H54 (cell line): ENCODE measurements around the gene CHAF1A.

Source experiments
- DNase-seq: peaks from one replicate; pipeline ENCODE4 v3.0.0; 2011; ENCODE audit warnings: low spot score, mixed read lengths; ENCODE audit not compliant: insufficient read length
- FAIRE-seq: peaks from 3 replicates; lab custom pipeline; 2011; peaks lifted over from hg19 to GRCh38; lab: Jason Lieb, UNC
- POLR2A ChIP-seq: IDR thresholded peaks from 2 replicates; pipeline ENCODE4 v1.6.1; 2011; ENCODE audit warnings: low read depth, mild to moderate bottlenecking, low read length

The CHAF1A gene

DNA sequence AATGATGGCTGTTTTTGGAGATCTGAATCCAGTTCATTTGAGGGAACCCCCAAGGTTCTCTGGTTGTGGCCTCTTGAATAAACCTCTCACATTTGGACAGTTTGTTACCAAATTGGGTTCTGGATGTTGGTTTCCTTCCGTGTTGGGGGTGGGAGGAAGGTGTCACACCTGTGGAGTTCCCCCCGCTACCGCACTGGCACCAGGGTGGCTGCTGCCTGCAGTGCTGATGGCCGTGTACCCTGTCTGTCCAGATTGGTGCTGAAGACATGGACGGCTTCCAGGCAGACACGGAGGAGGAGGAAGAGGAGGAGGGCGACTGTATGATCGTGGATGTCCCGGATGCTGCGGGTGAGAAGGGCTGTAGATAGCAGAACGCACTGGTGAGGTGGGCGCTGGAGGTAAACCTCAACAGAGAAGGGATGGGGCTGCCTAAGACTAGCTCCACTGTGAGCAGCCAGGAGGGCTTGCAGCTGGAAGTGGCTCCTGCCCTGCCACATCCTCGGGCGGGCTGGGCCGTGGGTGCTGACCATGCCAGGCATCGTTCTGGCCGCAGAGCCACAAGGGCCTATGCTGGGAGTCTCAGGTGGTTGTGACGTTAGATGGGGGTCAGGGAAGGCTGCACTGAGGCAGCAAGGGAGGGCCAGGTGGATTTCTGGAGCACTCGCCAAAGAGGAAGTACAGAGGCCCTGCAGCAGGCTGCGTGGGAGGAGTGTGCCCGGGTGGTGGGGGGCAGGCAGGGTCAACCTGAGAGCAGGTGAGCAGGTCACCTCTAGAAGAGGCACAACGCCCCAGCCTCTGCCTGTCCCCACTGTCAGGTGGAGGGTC lies 39.8 kb downstream of the CHAF1A start:
- no peak for TF ChIP-seq POLR2A
- no peak for FAIRE-seq
- DNase-seq = no peak

DNA sequence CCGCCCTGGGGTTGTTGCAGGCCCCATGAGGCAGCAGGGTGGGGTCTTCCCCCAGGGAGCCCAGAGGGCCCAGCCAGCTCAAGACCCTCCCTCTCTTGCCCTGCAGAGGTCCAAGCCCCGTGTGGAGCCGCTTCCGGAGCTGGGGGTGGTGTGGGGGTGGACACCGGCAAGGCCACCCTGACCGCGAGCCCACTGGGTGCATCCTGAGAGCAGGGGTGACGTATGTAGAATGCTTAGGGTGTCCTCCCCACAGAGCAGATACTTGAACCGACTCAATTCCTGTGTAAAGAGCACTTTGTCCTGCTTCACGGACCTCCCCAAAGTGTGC lies 40.3 kb downstream of the CHAF1A start:
- DNase-seq (no peak), FAIRE-seq (no peak)
- no peak for TF ChIP-seq POLR2A

GRCh38 chr19:4443188-4443587 lies 40.7 kb downstream of the CHAF1A start:
- TF ChIP-seq POLR2A = no peak
- DNase-seq (no peak), FAIRE-seq (no peak)

DNA sequence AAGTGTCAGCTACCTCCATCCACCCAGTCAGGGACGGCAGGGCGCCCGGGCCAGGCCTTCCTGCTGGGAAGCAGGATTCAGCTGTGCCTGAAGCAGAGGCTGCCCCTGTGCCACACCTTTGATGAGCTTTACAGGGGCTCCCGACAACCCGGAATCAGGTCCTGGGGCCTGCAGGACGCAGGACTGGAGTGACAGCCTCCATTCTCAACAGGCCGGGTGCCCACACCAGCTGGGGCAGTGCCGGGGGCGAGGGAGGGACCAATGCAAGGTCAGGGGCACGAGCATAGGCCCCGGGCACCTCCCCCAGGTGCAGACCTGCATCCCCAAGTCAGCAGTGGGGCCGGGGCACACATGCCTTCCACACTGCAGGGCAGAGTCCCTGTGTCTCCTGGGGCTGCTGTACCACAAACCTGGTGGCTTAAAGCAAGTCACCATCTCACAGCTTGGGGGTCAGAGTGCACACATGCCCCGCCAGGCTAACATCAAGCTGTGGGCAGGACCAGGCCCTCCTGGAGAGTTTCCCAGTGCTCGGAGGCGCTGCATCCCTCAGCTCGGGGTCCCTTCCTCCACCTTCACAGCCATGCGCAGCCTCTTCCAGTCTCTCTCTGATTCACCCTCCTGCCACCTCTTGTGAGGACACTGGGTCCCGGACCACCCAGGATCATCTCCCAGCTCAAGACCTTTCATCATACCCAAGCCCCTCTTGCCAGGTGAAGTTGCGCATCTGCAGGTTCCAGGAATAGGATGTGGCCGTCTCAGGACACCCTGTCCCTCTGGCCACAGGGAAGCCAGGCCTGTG lies 41.7 kb downstream of the CHAF1A start:
- DNase-seq (no peak), FAIRE-seq (no peak)
- no peak for TF ChIP-seq POLR2A

DNA sequence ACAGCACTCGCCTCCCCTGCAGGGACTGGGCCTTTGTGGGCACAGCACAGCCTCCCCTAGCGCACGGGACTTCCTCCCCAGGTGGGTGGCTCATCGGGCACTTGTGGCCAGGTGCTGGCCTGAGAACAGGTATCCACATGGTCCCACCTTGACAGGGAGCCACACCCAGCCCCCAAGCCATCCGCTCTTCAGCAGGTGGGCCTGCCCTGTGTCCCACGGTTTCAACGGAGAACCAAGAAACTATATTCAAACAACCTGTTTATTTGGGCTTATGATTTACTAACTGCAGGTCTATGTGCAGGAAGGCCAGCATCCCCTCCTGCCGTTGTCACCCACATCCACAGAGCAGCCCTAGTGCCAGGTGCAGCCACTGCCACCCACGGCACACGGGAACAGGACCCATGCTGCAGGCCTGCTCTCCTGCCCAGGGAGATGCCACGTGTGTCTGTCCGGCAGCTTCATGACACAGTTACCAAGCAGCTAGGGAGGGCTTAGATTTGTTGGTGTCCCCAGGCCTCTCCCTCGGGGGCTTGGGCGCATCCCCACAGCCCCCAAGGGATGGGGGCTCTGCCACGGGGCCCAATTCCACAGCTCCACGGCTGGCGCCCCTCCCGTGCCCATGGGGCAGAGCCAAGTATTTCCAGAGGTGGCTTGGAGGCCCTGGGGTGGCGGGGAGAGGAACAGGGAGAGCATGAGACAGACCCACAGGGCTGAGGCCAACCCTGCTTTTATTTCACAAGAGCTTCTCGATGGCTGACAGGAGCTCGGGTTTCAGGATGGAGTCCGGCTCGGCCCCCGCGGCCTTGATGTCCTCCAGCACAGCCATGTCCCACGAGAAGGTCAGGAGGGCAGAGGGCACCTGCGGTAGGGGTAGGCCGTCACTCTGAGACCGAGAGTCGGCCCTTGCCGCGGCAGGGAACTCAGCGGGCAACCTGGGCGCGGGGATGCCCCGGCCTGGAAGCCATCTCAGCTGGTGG lies 42.6 kb downstream of the CHAF1A start:
- FAIRE-seq (no peak), DNase-seq (no peak)
- TF ChIP-seq POLR2A = no peak

GRCh38 chr19:4445963-4446703 lies 43.7 kb downstream of the CHAF1A start:
- no peak for TF ChIP-seq POLR2A
- FAIRE-seq = no peak
- DNase-seq = no peak

DNA sequence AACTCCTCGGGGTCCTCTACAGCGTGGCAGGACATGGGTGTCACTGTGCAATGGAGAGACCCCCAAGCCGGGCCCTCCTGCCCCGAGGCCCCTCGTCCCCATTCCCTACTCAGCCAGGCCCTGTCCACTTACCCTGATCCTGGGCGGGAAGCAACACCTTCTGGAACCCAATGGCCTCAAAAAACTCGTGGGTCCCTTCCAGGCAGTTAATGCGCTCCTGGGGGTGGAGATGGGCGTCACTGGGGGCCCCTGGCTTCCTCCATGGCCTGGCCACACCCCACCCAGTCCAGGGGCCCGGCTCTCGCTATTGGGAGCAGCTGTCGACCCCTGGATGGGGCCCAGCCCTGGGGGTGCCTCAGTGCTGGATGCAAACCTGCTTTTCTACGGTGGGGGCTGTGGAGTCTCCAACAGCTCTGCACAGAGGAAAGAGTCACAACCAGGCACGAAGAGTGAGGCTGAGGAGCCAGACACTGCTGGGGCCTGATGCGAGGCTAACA lies 44.3 kb downstream of the CHAF1A start:
- TF ChIP-seq POLR2A = no peak
- FAIRE-seq (no peak), DNase-seq (no peak)

DNA sequence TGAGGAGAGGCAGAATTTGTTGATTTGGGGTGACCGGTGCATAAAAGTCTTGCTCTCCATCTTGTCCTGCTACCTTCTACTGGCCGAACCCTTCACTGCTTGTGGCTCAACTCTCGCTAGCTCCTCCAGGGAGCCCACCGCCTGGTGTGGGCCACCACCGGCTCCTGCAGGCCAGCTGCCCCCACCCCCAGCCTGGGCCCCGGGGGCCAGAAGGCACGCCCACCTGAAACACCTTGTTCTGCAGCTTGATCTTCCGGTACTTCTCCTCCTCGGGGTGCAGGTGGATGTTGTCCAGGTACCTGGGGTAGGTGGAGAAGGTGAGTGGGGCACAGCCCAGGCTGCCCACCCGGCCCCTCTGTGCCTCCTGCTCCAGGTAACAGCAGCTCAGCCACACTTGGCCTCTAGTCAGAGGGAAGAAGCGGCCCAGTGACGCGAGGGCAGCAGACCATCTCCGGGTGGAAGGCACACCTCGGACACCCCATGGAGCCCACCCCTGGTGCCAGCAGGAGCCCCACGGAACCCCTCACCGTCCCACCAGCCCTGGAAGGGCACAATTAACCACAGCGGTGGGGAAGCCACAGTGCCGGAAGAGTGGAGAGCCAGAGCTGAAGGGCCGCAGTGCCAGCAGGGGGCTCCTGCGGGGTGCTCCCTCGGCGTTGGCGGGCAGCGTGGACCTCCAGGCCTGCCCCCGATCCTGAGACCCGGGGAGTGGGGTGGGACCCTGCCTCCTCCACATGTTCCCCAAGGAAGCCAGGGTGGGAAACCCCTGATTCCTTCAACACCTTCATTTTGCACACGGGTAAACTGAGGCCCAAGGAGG lies 45.1 kb downstream of the CHAF1A start:
- FAIRE-seq = no peak
- no peak for TF ChIP-seq POLR2A
- DNase-seq = no peak

DNA sequence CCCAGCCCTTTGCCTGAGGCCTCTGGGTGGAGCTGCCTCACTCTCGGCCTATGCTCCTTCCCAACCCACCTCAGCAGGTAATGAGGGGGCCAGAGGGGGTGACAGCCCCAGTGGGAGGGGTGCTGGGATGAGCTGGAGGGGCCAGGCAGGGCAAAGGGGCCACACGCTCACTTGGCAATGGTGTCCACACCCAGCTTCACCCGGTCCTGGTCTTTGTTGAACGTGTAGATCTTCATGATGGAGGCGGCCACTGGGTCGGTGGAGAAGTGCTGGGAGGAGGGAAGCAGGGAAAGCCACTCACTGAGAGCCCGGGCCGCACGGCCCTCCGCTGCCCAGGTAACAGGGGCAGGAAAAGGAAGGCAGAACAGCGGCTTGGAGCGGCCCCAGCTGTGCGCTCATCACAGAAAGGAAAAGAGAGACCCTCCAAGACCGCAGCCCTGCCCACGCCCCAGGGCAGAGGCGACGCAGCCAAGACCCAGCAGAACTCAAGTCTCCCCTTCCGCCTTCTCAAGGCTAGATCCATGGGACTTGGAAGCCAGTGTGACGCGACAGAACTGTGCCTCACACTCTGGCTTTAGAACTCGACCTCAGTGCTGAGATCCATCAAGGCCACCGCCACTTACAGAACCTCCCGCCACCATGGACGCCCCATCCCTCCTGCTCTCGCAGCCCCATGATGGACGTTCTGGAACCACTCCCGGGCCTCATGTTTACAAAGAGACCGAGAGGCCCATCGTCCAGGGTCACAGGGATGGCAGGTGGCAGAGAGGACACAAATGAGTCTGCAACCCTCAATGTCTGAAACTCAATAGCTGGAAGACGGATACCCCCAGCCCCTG lies 45.9 kb downstream of the CHAF1A start:
- FAIRE-seq (no peak), DNase-seq (no peak)
- TF ChIP-seq POLR2A = no peak

- DNase-seq (no peak), FAIRE-seq (no peak)
- TF ChIP-seq POLR2A = no peak
Measured at GRCh38 chr19:4449022-4449638, 46.7 kb downstream of the CHAF1A start.

GRCh38 chr19:4449639-4450028 lies 47.2 kb downstream of the CHAF1A start:
- FAIRE-seq = no peak
- no peak for DNase-seq
- TF ChIP-seq POLR2A = no peak
